ENCODE results near the gene SCAND1.

SCAND1 gene

GRCh38 chr20:35904982-35905663, 49.2 kb downstream of the SCAND1 start:
- DNase-seq (ENCODE audit: low read depth) = no peak

- no peak for DNase-seq (ENCODE audit: low read depth)
Measured at GRCh38 chr20:35903843-35904242, 50.5 kb downstream of the SCAND1 start.

Data from activated gamma-delta T cell treated with anti-CD3 and anti-CD28 coated beads, Interleukin-2, amount 50 U/mL, for 16 hours (primary cell).